ENCODE results near the gene TBC1D4. TPM values are rescaled to one million over a fixed set of nuclear protein-coding genes. Genes with fewer than 3 reads are reported as not detected.

The TBC1D4 gene
- total RNA-seq, 1 donor from 2014 or later: 4.8 TPM

DNA sequence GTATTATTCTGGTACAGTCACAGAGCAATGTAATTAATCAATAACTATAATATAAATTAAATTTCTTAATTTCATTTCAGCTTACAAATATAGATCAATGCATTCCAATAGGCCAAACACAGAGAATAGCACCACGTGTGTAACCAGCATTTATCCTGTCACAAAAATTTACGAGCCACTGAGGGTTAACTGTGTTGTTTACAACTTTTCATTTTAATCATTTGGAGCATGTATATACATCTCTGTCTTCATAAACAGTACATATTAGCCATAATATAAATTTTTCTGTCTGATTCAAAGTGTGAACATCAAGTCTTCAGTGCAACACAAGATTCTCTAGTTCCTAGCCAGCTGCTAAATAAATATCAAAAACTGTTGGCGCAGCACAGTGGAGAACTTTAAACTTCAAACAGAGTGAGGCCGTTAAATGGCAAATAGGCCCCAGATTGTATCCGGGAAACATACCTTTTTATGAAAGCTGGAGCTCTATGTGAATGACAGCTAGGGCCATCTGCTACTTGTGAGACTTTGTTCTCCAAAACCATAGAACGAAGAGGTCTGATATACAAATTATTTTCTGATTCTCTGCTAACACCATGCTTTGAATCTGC is 105.1 kb downstream of the TBC1D4 start:
- Mint-ChIP-seq H3K27ac (ENCODE audit: unreplicated experiment) (no peak overlapping the region), H3K27me3 (ENCODE audit: unreplicated experiment) (peaks cover 1% of the 10 kb centered on the region)

DNA sequence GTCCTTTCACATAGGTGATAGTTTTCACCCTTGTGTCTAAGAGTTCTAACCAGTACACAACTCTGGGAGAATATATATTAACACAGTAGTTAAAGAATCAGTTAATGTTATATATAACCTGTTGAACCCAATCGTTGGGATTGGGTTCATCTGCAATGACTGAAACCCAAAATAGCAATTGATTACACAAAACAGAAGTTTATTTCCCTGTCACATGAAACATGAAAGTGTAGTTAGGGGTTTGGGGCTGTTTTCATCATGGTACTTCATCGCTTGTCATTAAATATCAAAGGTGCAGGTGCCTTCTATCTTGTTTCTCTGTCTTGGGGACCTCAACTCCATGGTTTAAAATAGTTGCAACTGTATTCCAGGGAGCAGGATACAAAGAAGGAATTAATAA is 106.6 kb downstream of the TBC1D4 start:
- H3K4me1 Mint-ChIP-seq (ENCODE audit: low read depth, unreplicated experiment): peaks cover 4% of the 10 kb centered on the region
- H3K27ac Mint-ChIP-seq (ENCODE audit: unreplicated experiment): no peak overlapping the region
- no peak for DNase-seq
- H3K36me3 Mint-ChIP-seq (ENCODE audit: unreplicated experiment): no peaks in the 10 kb centered on the region
- no peak overlapping the region for H3K4me3 Mint-ChIP-seq (ENCODE audit: unreplicated experiment)
- peaks cover 1% of the 10 kb centered on the region for H3K27me3 Mint-ChIP-seq (ENCODE audit: unreplicated experiment)
- TF ChIP-seq, protein P1, sequence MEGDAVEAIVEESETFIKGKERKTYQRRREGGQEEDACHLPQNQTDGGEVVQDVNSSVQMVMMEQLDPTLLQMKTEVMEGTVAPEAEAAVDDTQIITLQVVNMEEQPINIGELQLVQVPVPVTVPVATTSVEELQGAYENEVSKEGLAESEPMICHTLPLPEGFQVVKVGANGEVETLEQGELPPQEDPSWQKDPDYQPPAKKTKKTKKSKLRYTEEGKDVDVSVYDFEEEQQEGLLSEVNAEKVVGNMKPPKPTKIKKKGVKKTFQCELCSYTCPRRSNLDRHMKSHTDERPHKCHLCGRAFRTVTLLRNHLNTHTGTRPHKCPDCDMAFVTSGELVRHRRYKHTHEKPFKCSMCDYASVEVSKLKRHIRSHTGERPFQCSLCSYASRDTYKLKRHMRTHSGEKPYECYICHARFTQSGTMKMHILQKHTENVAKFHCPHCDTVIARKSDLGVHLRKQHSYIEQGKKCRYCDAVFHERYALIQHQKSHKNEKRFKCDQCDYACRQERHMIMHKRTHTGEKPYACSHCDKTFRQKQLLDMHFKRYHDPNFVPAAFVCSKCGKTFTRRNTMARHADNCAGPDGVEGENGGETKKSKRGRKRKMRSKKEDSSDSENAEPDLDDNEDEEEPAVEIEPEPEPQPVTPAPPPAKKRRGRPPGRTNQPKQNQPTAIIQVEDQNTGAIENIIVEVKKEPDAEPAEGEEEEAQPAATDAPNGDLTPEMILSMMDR (IDR thresholded peaks at IDR 0.05; ENCODE audit: partially characterized antibody, unreplicated experiment): no peak
- no peaks in the 10 kb centered on the region for H3K9me3 Mint-ChIP-seq (ENCODE audit: unreplicated experiment)

More for the DNA sequence above, 105.1 kb downstream of the TBC1D4 start:
- Mint-ChIP-seq H3K9me3 (ENCODE audit: unreplicated experiment) (no peaks in the 10 kb centered on the region), H3K4me3 (ENCODE audit: unreplicated experiment) (no peak overlapping the region), H3K36me3 (ENCODE audit: unreplicated experiment) (no peaks in the 10 kb centered on the region), H3K4me1 (ENCODE audit: low read depth, unreplicated experiment) (peaks cover 4% of the 10 kb centered on the region)
- DNase-seq: no peak
- TF ChIP-seq, protein P1 (IDR thresholded peaks at IDR 0.05; ENCODE audit: partially characterized antibody, unreplicated experiment): no peak

DNA sequence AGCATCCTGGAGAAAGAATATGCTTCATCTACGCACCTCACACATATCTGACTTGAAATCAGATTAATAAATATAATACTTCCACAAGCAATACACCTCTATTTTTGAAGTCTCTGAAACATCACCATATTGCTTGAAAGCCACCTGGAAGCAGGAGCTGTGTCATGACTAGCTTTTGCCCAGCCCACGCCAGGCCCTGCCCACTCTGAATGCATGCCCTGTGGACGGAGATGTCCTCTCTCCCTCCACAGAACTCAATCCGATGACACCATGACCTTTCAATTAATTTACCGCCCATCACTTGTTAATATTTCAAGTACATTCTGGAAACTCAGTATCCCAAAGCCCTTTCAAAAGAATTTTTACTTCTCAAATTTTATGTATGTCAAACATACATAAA is 108.0 kb downstream of the TBC1D4 start:
- TF ChIP-seq, protein P1 (IDR thresholded peaks at IDR 0.05; ENCODE audit: partially characterized antibody, unreplicated experiment): no peak
- no peak overlapping the region for H3K4me3 Mint-ChIP-seq (ENCODE audit: unreplicated experiment)
- DNase-seq: no peak
- no peak overlapping the region for H3K27ac Mint-ChIP-seq (ENCODE audit: unreplicated experiment)
- H3K9me3 Mint-ChIP-seq (ENCODE audit: unreplicated experiment): no peaks in the 10 kb centered on the region
- H3K27me3 Mint-ChIP-seq (ENCODE audit: unreplicated experiment): peaks cover 1% of the 10 kb centered on the region
- no peaks in the 10 kb centered on the region for H3K36me3 Mint-ChIP-seq (ENCODE audit: unreplicated experiment)
- peaks cover 4% of the 10 kb centered on the region for H3K4me1 Mint-ChIP-seq (ENCODE audit: low read depth, unreplicated experiment)

DNA sequence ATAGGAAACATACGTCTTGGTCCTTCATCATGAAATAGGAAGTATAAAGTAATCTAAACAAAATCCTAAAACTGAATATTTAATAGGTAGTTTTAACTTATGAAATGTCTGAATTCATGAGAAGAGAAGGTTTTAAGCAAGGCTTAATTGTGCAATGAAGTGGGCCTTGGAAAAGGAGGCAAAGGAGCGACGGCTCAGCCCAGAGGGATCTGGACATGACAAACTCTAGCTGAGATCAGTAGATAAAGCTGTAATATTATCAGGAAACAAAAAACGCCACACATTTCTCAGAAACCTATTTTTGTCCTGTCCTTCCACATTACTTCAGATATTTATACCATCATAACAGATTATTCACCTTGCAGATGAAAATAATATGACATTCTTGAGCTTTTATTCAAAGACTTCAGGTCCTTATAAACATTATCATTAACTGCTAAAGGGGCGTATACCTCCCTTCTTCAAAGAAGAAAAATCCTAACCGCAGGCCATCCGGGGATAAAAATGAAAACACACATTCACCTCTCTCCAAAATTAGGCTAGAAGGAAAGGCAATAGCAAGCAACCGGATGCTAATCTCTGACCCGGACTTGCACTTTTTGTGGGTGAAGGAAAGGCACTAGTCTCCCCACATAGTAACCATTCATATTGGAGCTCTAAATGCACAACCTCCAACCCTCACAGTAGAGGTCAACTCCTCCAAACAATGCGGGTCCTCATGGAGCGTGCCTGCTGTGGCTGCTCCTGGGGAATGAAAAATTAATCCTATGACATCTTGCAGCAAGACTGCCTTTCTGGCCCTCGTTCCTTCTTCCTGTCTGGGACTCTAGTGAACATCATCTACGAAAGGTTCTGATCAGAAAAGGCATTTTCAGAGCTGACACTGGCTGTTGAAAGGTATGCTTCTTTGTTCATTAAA is 108.8 kb downstream of the TBC1D4 start:
- DNase-seq: no peak
- no peak overlapping the region for H3K4me3 Mint-ChIP-seq (ENCODE audit: unreplicated experiment)
- TF ChIP-seq, protein P1 (IDR thresholded peaks at IDR 0.05; ENCODE audit: partially characterized antibody, unreplicated experiment): no peak
- H3K9me3 Mint-ChIP-seq (ENCODE audit: unreplicated experiment): no peaks in the 10 kb centered on the region
- H3K4me1 Mint-ChIP-seq (ENCODE audit: low read depth, unreplicated experiment): peaks cover 4% of the 10 kb centered on the region
- H3K27me3 Mint-ChIP-seq (ENCODE audit: unreplicated experiment): peaks cover 1% of the 10 kb centered on the region
- no peaks in the 10 kb centered on the region for H3K36me3 Mint-ChIP-seq (ENCODE audit: unreplicated experiment)
- H3K27ac Mint-ChIP-seq (ENCODE audit: unreplicated experiment): no peak overlapping the region

DNA sequence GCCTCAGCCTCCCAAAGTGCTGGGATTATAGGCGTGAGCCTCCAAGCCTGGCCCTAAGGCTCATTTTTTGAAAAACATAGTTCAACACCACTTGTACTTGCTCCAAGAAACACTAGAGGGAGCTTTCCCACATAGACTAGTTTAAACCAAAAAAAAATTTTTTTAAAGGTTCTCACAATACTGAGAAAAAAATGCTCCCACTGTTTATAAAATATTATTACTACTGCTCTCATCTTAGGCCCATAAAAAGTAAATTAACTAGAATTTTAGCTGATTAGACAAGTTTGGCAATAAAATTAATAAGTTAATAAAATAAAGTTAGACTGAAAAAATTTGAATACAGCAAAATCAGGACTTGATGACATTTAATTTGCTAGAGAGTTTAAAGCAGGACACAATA is 109.5 kb downstream of the TBC1D4 start:
- Mint-ChIP-seq H3K4me3 (ENCODE audit: unreplicated experiment) (no peak overlapping the region), H3K36me3 (ENCODE audit: unreplicated experiment) (no peaks in the 10 kb centered on the region), H3K27ac (ENCODE audit: unreplicated experiment) (no peak overlapping the region), H3K27me3 (ENCODE audit: unreplicated experiment) (peaks cover 1% of the 10 kb centered on the region), H3K9me3 (ENCODE audit: unreplicated experiment) (no peaks in the 10 kb centered on the region), H3K4me1 (ENCODE audit: low read depth, unreplicated experiment) (peaks cover 4% of the 10 kb centered on the region)
- TF ChIP-seq, protein P1 (IDR thresholded peaks at IDR 0.05; ENCODE audit: partially characterized antibody, unreplicated experiment): peak; percentile 85
- DNase-seq: no peak

All from glutamatergic neuron (in vitro differentiated cells).